DOHH2 (cell line): Measurements from ENCODE around the gene ALDH3A2.

Experiments used
- CTCF ChIP-seq: fragments of 200-600 bp; sonication (generic); IDR thresholded peaks from one replicate; pipeline ENCODE4 v1.5.1; 2014; ENCODE audit warnings: antibody characterized with exemption, mild to moderate bottlenecking, low read depth, low read length; ENCODE audit not compliant: poor library complexity, severe bottlenecking
- EZH2phosphoT487 ChIP-seq: fragments of 200-600 bp; sonication (generic); IDR thresholded peaks from 2 replicates; pipeline ENCODE4 v1.6.1; 2017; ENCODE audit warnings: borderline replicate concordance, mild to moderate bottlenecking, antibody characterized with exemption, low read length, moderate library complexity, mixed read lengths

- TF ChIP-seq CTCF (no peak), EZH2phosphoT487 (no peak)
These were observed 6.1 kb upstream of the ALDH3A2 start for GRCh38 chr17:19642373-19642893.
